K562 (cell line): Measurements from ENCODE around the gene MYOM3. TPM values are rescaled to one million over a fixed set of nuclear protein-coding genes. Genes with fewer than 3 reads are reported as not detected.

Experiments used
- ATAC-seq: fragments of 200-7000 bp; cut with Tn5 transposase; 3 replicates; pipeline ENCODE4 v1.9.1; 2020; ENCODE audit warnings: moderate library complexity
- BruUV-seq: library from RNA; stranded (reverse); fragments of 400-500 nt; replicated peaks from 2 replicates; lab custom pipeline; 2021; lab: Mats Ljungman, UMichigan
- CTCF ChIA-PET: fragments of 300-600 bp; formaldehyde crosslinking; extraction: SDS; loops from one replicate; lab custom pipeline; 2021; ENCODE audit warnings: low intra/inter-chr PET ratio; lab: Yijun Ruan, JAX
- POLR2A ChIA-PET: fragments of 300-600, 350-650 bp; sonication (Branson Sonifier 250); formaldehyde crosslinking; extraction: SDS; loops from one replicate; lab custom pipeline; 2021; ENCODE audit warnings: antibody characterized with exemption, inconsistent platforms; lab: Yijun Ruan, JAX
- DNase-seq, 4 experiments: peaks; one replicate each; pipeline versions ENCODE4 v3.0.0 to v3.0.0-alpha.2; 2011 to 2018; ENCODE audit warnings: low spot score in 3 of 4, mixed read lengths in 3 of 4; ENCODE audit errors: extremely low read depth in 1 of 4
- FAIRE-seq: peaks from 2 replicates; lab custom pipeline; 2011; peaks lifted over from hg19 to GRCh38; lab: Jason Lieb, UNC
- H2AFZ ChIP-seq: 2 replicates; pipeline ENCODE4 v1.6.0; 2011; ENCODE audit warnings: low read depth, low read length, control low read depth, inconsistent platforms
- H3K27ac ChIP-seq: fragments of 200-600 bp; 3 replicates; pipeline ENCODE4 v1.8.0; 2011; ENCODE audit warnings: low read depth, mild to moderate bottlenecking, control low read depth, inconsistent platforms, low read length, moderate library complexity, mixed read lengths; ENCODE audit errors: extremely low read depth
- H3K27me3 ChIP-seq, 2 experiments: fragments of 300-600 bp in 1 of 2; 2 replicates in 1 of 2; 3 replicates in 1 of 2; pipeline versions ENCODE4 v1.6.0 to v1.8.0; 2011; ENCODE audit warnings: inconsistent platforms in 2 of 2, low read length in 2 of 2, mild to moderate bottlenecking in 1 of 2, mixed read lengths in 1 of 2, moderate library complexity in 1 of 2; ENCODE audit not compliant: control insufficient read depth in 2 of 2, insufficient read depth in 2 of 2
- H3K36me3 ChIP-seq: fragments of 300-600 bp; 3 replicates; pipeline ENCODE4 v1.8.0; 2011; ENCODE audit warnings: mild to moderate bottlenecking, low read length, inconsistent platforms; ENCODE audit not compliant: control insufficient read depth, insufficient read depth
- H3K4me1 ChIP-seq, 2 experiments: fragments of 200-600 bp in 1 of 2; replicated peaks in 1 of 2; 2 replicates in 1 of 2; 3 replicates in 1 of 2; pipeline versions ENCODE4 v1.5.1 to v1.8.0; 2011; ENCODE audit warnings: inconsistent platforms in 2 of 2, low read length in 2 of 2, mild to moderate bottlenecking in 1 of 2, mixed read lengths in 1 of 2, moderate library complexity in 1 of 2; ENCODE audit not compliant: control insufficient read depth in 2 of 2, insufficient read depth in 2 of 2
- H3K4me2 ChIP-seq: 2 replicates; pipeline ENCODE4 v1.6.1; 2011; ENCODE audit warnings: low read length, control low read depth, inconsistent platforms, mixed read lengths; ENCODE audit not compliant: insufficient read depth
- H3K4me3 ChIP-seq: fragments of 200-600 bp; sonication (generic), shearing (Covaris generic); 2 replicates; pipeline ENCODE4 v1.5.1; 2016; ENCODE audit warnings: control low read depth, inconsistent platforms
- H3K79me2 ChIP-seq: fragments of 200-600 bp; 3 replicates; pipeline ENCODE4 v1.8.0; 2011; ENCODE audit warnings: low read length, inconsistent platforms; ENCODE audit not compliant: control insufficient read depth, insufficient read depth
- H3K9ac ChIP-seq, 2 experiments: 2 replicates each; pipeline versions ENCODE4 v1.6.0 to v1.6.1; 2011; ENCODE audit warnings: low read depth in 2 of 2, low read length in 2 of 2, control low read depth in 1 of 2, inconsistent platforms in 1 of 2, mild to moderate bottlenecking in 1 of 2, mixed read lengths in 1 of 2; ENCODE audit not compliant: insufficient read depth in 1 of 2
- H3K9me1 ChIP-seq: one replicate; pipeline ENCODE4 v1.6.0; 2011; ENCODE audit warnings: inconsistent platforms, mild to moderate bottlenecking, low read length, moderate library complexity; ENCODE audit not compliant: control insufficient read depth, insufficient read depth
- H3K9me3 ChIP-seq: replicated peaks from 2 replicates; pipeline ENCODE4 v1.5.1; 2011; ENCODE audit warnings: low read depth, low read length, inconsistent platforms; ENCODE audit not compliant: control insufficient read depth, insufficient read depth
- H4K20me1 ChIP-seq: replicated peaks from 2 replicates; pipeline ENCODE4 v1.6.1; 2011; ENCODE audit warnings: low read length, inconsistent platforms, mixed read lengths; ENCODE audit not compliant: control insufficient read depth, insufficient read depth
- CBFA2T2 ChIP-seq: fragments of 450-650 bp; conservative IDR thresholded peaks from 2 replicates; pipeline ENCODE4 v1.6.1; 2017; ENCODE audit warnings: mild to moderate bottlenecking
- DIDO1 ChIP-seq: fragments of 450-650 bp; IDR thresholded peaks from 2 replicates; pipeline ENCODE4 v1.6.1; 2016; ENCODE audit warnings: low read depth, missing biosample characterization, missing genetic modification characterization
- DPF2 ChIP-seq: fragments of 450-650 bp; IDR thresholded peaks from 2 replicates; pipeline ENCODE4 v1.6.1; 2016
- MYBL2 ChIP-seq, 2 experiments: fragments of 450-650 bp in 1 of 2; sonication (generic) in 1 of 2; formaldehyde crosslinking in 1 of 2; IDR thresholded peaks; 2 replicates each; pipeline versions ENCODE4 v1.6.1 to v1.8.1; 2017 to 2022; ENCODE audit warnings: borderline replicate concordance in 1 of 2, inconsistent platforms in 1 of 2, low read depth in 1 of 2, mild to moderate bottlenecking in 1 of 2, missing genetic modification reagents in 1 of 2, moderate library complexity in 1 of 2
- RBM39 ChIP-seq: fragments of 200-400 bp; formaldehyde crosslinking; optimal IDR thresholded peaks from 2 replicates; pipeline ENCODE3; 2018; ENCODE audit warnings: low read depth, low read length
- SRSF3 ChIP-seq: fragments of 200-400 bp; formaldehyde crosslinking; IDR thresholded peaks from 2 replicates; pipeline ENCODE4 v1.6.1; 2016; ENCODE audit warnings: mild to moderate bottlenecking, low read length, moderate library complexity; ENCODE audit not compliant: insufficient read depth
- ZFX ChIP-seq: sonication (generic); formaldehyde crosslinking; IDR thresholded peaks from 2 replicates; pipeline ENCODE4 v1.8.0; 2022; ENCODE audit warnings: mild to moderate bottlenecking, missing genetic modification reagents, moderate library complexity
- ZNF518B ChIP-seq: fragments of 250-450 bp; sonication (Bioruptor Pico); IDR thresholded peaks from 2 replicates; pipeline ENCODE4 v1.5.0; 2021; ENCODE audit warnings: mild to moderate bottlenecking, moderate library complexity
- ZNF592 ChIP-seq: fragments of 450-650 bp; IDR thresholded peaks from 2 replicates; pipeline ENCODE4 v1.6.1; 2017; ENCODE audit warnings: antibody characterized with exemption, mild to moderate bottlenecking
- ZNF76 ChIP-seq: fragments of 250-450 bp; sonication (Bioruptor Pico); IDR thresholded peaks from 2 replicates; pipeline ENCODE4 v1.4.0; 2020; ENCODE audit warnings: mild to moderate bottlenecking, moderate library complexity, borderline replicate concordance
- ZNF77 ChIP-seq: fragments of 250-450 bp; sonication (Bioruptor Pico); IDR thresholded peaks from 2 replicates; pipeline ENCODE4 v1.5.0; 2020
- WGBS: fragments of 100-300 bp; shearing (Covaris generic); methylation state at CpG from one replicate; pipeline ENCODE4 v1.1.6; 2016; ENCODE audit warnings: low coverage, mixed read lengths; ENCODE audit not compliant: insufficient coverage; ENCODE audit errors: missing lambda C conversion rate; 5-methylcytosine and 5-hydroxymethylcytosine counted together
- in situ Hi-C: fragments of 300-500 bp; cut with MboI; formaldehyde crosslinking; loops from 4 replicates; pipeline ENCODE4 v1.15.0; 2018; ENCODE audit warnings: inconsistent platforms, mixed read lengths
- intact Hi-C: fragments of 100-400 bp; cut with micrococcal nuclease; formaldehyde crosslinking; loops from 2 replicates; pipeline ENCODE4 v1.14.2; 2022
- polyA plus RNA-seq, 8 experiments: library from polyadenylated mRNA; depleted of rRNA in 4 of 8; stranded (reverse) in 5 of 8; unstranded in 3 of 8; fragments of >200 nt; fragmentation: Nextera tagmentation in 2 of 8; fragmentation: Illumina TruSeq in 1 of 8; extraction: Ambion mirVana in 2 of 8; extraction: Trizol in 1 of 8; gene quantifications; 2 replicates each; pipeline versions ENCODE4 v1.2.1 to v1.2.3, GENCODE V29; 2011 to 2014; ENCODE audit warnings: inconsistent platforms in 1 of 8, missing spikeins in 1 of 8
- total RNA-seq, 7 experiments: library from RNA; depleted of rRNA in 6 of 7; stranded (reverse); fragments of >200 nt in 6 of 7; fragmentation: Illumina TruSeq in 2 of 7; extraction: Trizol in 2 of 7; gene quantifications; 2 replicates each; pipeline versions ENCODE4 v1.2.1 to v1.2.3, GENCODE V29; 2011 to 2021; ENCODE audit warnings: low replicate concordance in 1 of 7
- TF ChIP-seq, protein P1 (sequence below): fragments of 450-650 bp; IDR thresholded peaks from 2 replicates; pipeline ENCODE4 v1.6.1; 2016

MYOM3 gene
- total and polyA plus RNA-seq, 9 of the 15 experiments (the other 6 are each of a cell fraction or from before 2014, with no cell fraction given): 0.01 TPM; not detected in 8

DNA sequence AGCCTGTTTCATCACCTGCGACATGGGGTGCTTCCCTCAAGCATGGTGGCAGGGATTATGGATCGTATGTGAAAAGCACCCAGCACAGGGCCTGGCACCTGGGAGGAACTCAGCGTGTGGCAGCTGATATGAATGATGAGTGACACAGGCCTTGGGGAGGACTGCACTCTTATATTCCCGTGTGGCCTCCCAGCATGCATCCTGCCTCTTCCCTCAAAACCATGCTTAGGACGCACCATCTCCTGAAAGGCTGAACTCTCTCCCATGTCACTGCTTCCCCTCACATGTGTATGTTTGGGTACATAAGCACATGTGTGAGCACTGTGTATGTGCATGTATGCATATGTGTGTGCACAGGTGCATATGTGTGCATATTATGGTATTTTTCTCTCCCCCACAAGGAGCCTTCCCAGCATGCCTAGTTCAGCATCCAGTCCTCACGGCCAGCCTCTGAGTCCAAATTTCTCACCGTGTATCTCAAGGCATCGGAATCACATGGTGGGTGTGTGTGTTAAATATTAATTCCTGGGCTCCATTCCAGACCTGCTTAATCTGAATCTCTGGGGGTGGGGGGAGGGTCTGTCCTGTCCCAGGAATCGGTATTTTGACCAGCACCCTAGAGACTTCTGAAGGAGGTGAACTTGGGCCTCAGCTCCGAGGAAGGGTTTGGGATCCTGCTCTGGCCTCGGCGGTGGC is 12.8 kb downstream of the MYOM3 start:
- no peak overlapping the region for H3K4me2 ChIP-seq
- no TSS peak for BruUV-seq
- peaks cover 5% of the 10 kb centered on the region for H3K9me1 ChIP-seq
- H3K9me3 ChIP-seq: no peaks in the 10 kb centered on the region
- ChIA-PET POLR2A (interaction anchor here (1.0 kb wide), 1 partner anchor 20 kb away, joined by 3 read pairs; no protein-coding TSS in a partner anchor), CTCF (no interaction called here)
- H3K4me1 ChIP-seq: peaks cover 2 to 11% of the 10 kb centered on the region in 2 experiments; a peak in 4 of 5 replicates
- H2AFZ ChIP-seq: no peak overlapping the region
- H3K9ac ChIP-seq: no peak overlapping the region
- in situ Hi-C loops (no loop called here), intact Hi-C loops (no loop called here)
- ATAC-seq (peak; percentile 15; the same call in 1 of the 3 replicates), DNase-seq (no peak), FAIRE-seq (no peak)
- peaks cover 45 to 86% of the 10 kb centered on the region in 2 experiments for H3K27me3 ChIP-seq
- no peaks in the 10 kb centered on the region for H3K79me2 ChIP-seq
- H3K36me3 ChIP-seq: no peaks in the 10 kb centered on the region
- H3K27ac ChIP-seq: no peak overlapping the region
- 8% methylated on average over 12 of the region's 12 CpGs for WGBS
- no peak overlapping the region for H3K4me3 ChIP-seq
- H4K20me1 ChIP-seq: peaks cover 16% of the 10 kb centered on the region
- TF ChIP-seq ZNF592 (no peak), ZFX (CRISPR knock-in tag) (no peak), MYBL2 (IDR thresholded peaks at IDR 0.05; ENCODE audit: low read depth) (no peak), MYBL2 (CRISPR knock-in tag; IDR thresholded peaks at IDR 0.05; ENCODE audit: borderline replicate concordance) (no peak), ZNF76 (CRISPR knock-in tag) (no peak), DIDO1 (0 out of 2 replicates have a peak, but pooled peaks have one; percentile 19), RBM39 (no peak), CBFA2T2 (no peak), DPF2 (no peak), ZNF77 (CRISPR knock-in tag) (no peak), ZNF518B (CRISPR knock-in tag) (no peak), SRSF3 (no peak)
- TF ChIP-seq, protein P1, sequence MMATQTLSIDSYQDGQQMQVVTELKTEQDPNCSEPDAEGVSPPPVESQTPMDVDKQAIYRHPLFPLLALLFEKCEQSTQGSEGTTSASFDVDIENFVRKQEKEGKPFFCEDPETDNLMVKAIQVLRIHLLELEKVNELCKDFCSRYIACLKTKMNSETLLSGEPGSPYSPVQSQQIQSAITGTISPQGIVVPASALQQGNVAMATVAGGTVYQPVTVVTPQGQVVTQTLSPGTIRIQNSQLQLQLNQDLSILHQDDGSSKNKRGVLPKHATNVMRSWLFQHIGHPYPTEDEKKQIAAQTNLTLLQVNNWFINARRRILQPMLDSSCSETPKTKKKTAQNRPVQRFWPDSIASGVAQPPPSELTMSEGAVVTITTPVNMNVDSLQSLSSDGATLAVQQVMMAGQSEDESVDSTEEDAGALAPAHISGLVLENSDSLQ: peak; percentile 62
